PC-3 (cell line): ENCODE results near the gene INVS. TPM values are rescaled to one million over a fixed set of nuclear protein-coding genes. Genes with fewer than 3 reads are reported as not detected.
"Not testable (repeated sequence)": the region's sequence is repeated elsewhere in the genome, so short reads cannot be mapped to it uniquely, and the experiment has no call there.

ENCODE experiments used
- ATAC-seq: fragments of 200-7000 bp; cut with Tn5 transposase; 2 replicates; pipeline ENCODE4 v1.9.1; 2020; ENCODE audit warnings: mild to moderate bottlenecking, moderate library complexity
- BruUV-seq: library from RNA; stranded (reverse); fragments of 400-500 nt; replicated peaks from 2 replicates; lab custom pipeline; 2021; lab: Mats Ljungman, UMichigan
- CTCF ChIA-PET: fragments of 300-600 bp; sonication (Branson Sonifier 250); formaldehyde crosslinking; loops from one replicate; lab custom pipeline; 2022; ENCODE audit warnings: antibody characterized with exemption; lab: Charles Lee
- POLR2A ChIA-PET: fragments of 300-600 bp; sonication (Branson Sonifier 250); formaldehyde crosslinking; loops from one replicate; lab custom pipeline; 2022; ENCODE audit warnings: antibody characterized with exemption; ENCODE audit not compliant: unreplicated experiment; lab: Charles Lee
- DNase-seq: peaks from one replicate; pipeline ENCODE4 v3.0.0-alpha.2; 2015
- H2AFZ ChIP-seq: fragments of 300-600 bp; sonication (generic); 2 replicates; pipeline ENCODE4 v1.6.0; 2016; ENCODE audit warnings: antibody characterized with exemption, low read length
- H3F3A ChIP-seq: fragments of 300-600 bp; sonication (generic); one replicate; pipeline ENCODE4 v1.6.0; 2017; ENCODE audit warnings: antibody characterized with exemption, low read length, control low read depth, mild to moderate bottlenecking; ENCODE audit not compliant: unreplicated experiment
- H3K27ac ChIP-seq: fragments of 300-600 bp; sonication (generic); 2 replicates; pipeline ENCODE4 v1.5.1; 2016; ENCODE audit warnings: mild to moderate bottlenecking, low read length
- H3K27me3 ChIP-seq: fragments of 300-600 bp; sonication (generic); 2 replicates; pipeline ENCODE4 v1.6.1; 2016; ENCODE audit warnings: low read length, mixed read lengths
- H3K36me3 ChIP-seq: fragments of 300-600 bp; sonication (generic); 2 replicates; pipeline ENCODE4 v1.6.1; 2016; ENCODE audit warnings: low read depth, mixed run types, low read length, mixed read lengths
- H3K4me1 ChIP-seq: fragments of 300-600 bp; sonication (generic); 2 replicates; pipeline ENCODE4 v1.5.1; 2016; ENCODE audit warnings: low read length; ENCODE audit not compliant: insufficient read depth
- H3K4me2 ChIP-seq: fragments of 300-600 bp; sonication (generic); 2 replicates; pipeline ENCODE4 v1.6.0; 2016; ENCODE audit warnings: low read length
- H3K4me3 ChIP-seq: fragments of 300-600 bp; sonication (generic); 2 replicates; pipeline ENCODE4 v1.5.1; 2016; ENCODE audit warnings: mild to moderate bottlenecking, low read length, mixed read lengths
- H3K79me2 ChIP-seq: fragments of 300-600 bp; sonication (generic); 2 replicates; pipeline ENCODE4 v1.6.1; 2017; ENCODE audit warnings: low read length, mixed read lengths
- H3K9ac ChIP-seq: fragments of 300-600 bp; sonication (generic); 2 replicates; pipeline ENCODE4 v1.6.0; 2016; ENCODE audit warnings: mild to moderate bottlenecking, low read length
- H3K9me2 ChIP-seq: fragments of 300-600 bp; sonication (generic); replicated peaks from 2 replicates; pipeline ENCODE4 v1.6.1; 2016; ENCODE audit warnings: mixed run types, low read length, mixed read lengths
- H3K9me3 ChIP-seq: fragments of 300-600 bp; sonication (generic); 2 replicates; pipeline ENCODE4 v1.6.1; 2016; ENCODE audit warnings: low read length, mixed read lengths
- H4K20me1 ChIP-seq: fragments of 300-600 bp; sonication (generic); 2 replicates; pipeline ENCODE4 v1.6.1; 2016; ENCODE audit warnings: low read length, mixed read lengths
- CTCF ChIP-seq: fragments of 300-600 bp; sonication (generic); conservative IDR thresholded peaks from 2 replicates; pipeline ENCODE4 v1.5.1; 2017; ENCODE audit warnings: antibody characterized with exemption, low read depth, mild to moderate bottlenecking, low read length
- EZH2 ChIP-seq: fragments of 300-600 bp; sonication (generic); IDR thresholded peaks from one replicate; pipeline ENCODE4 v1.6.1; 2017; ENCODE audit warnings: antibody characterized with exemption, mild to moderate bottlenecking, low read length; ENCODE audit not compliant: unreplicated experiment
- EZH2phosphoT487 ChIP-seq: fragments of 300-600 bp; sonication (generic); IDR thresholded peaks from 2 replicates; pipeline ENCODE4 v1.6.1; 2018; ENCODE audit warnings: mild to moderate bottlenecking, antibody characterized with exemption, low read length, borderline replicate concordance
- intact Hi-C: fragments of 100-400 bp; cut with micrococcal nuclease; formaldehyde crosslinking; loops from 2 replicates; pipeline ENCODE4 v1.9.0; 2023
- total RNA-seq: library from RNA; depleted of rRNA; stranded (reverse); fragments of >200 nt; gene quantifications from 2 replicates; pipeline ENCODE4 v1.2.3, GENCODE V29; 2014

The INVS gene
- total RNA-seq, 1 experiment from 2014 or later = 8.9 TPM

GRCh38 chr9:100092066-100092465 lies 7.0 kb upstream of the INVS start:
- H3K9me3 ChIP-seq = no peaks in the 10 kb centered on the region

GRCh38 chr9:100094411-100094810 lies 4.6 kb upstream of the INVS start:
- ATAC-seq, H3K27me3 ChIP-seq, H3K9me2 ChIP-seq, BruUV-seq, H3K36me3 ChIP-seq, H2AFZ ChIP-seq, POLR2A ChIA-PET, H3K9me3 ChIP-seq, H3K27ac ChIP-seq, H3K9ac ChIP-seq, H3F3A ChIP-seq, H3K4me3 ChIP-seq, CTCF ChIA-PET, DNase-seq, H3K4me2 ChIP-seq: not testable (repeated sequence)
- Histone ChIP-seq H3K4me1 (peaks cover 19% of the 10 kb centered on the region), H4K20me1 (peaks cover 24% of the 10 kb centered on the region), H3K79me2 (peaks cover 85% of the 10 kb centered on the region)
- intact Hi-C loops = loop anchor here (10.0 kb wide), 1 partner anchor 130 kb away; no protein-coding TSS in a partner anchor

More at GRCh38 chr9:100092066-100092465, 7.0 kb upstream of the INVS start:
- Histone ChIP-seq H3K79me2 (peaks cover 90% of the 10 kb centered on the region), H3K27ac (no peak overlapping the region), H3K9me2 (no peaks in the 10 kb centered on the region), H3K9ac (no peak overlapping the region), H3F3A (no peaks in the 10 kb centered on the region), H3K4me1 (peaks cover 23% of the 10 kb centered on the region), H4K20me1 (peaks cover 36% of the 10 kb centered on the region), H2AFZ (no peak overlapping the region), H3K36me3 (no peaks in the 10 kb centered on the region), H3K4me2 (no peak overlapping the region), H3K4me3 (no peak overlapping the region), H3K27me3 (no peaks in the 10 kb centered on the region)
- BruUV-seq = no TSS peak
- POLR2A ChIA-PET = no interaction called here
- TF ChIP-seq EZH2phosphoT487 (no peak), EZH2 (no peak), CTCF (no peak)
- ATAC-seq = no peak
- CTCF ChIA-PET = no interaction called here
- no peak for DNase-seq
- intact Hi-C loops = loop anchor here (10.0 kb wide), 1 partner anchor 133 kb away; no protein-coding TSS in a partner anchor

GRCh38 chr9:100096378-100096916 lies 2.6 kb upstream of the INVS start:
- H3K36me3 ChIP-seq = no peaks in the 10 kb centered on the region
- H3K4me3 ChIP-seq = peak overlapping the region; percentile 99; the same call in 1 of the 2 replicates
- peaks cover 19% of the 10 kb centered on the region for H4K20me1 ChIP-seq
- BruUV-seq = no TSS peak
- H2AFZ ChIP-seq = no peak overlapping the region
- peaks cover 24% of the 10 kb centered on the region for H3K4me1 ChIP-seq
- H3K79me2 ChIP-seq = peaks cover 79% of the 10 kb centered on the region
- intact Hi-C loops = loop anchor here (10.0 kb wide), 1 partner anchor 128 kb away; no protein-coding TSS in a partner anchor
- H3K27me3 ChIP-seq = no peaks in the 10 kb centered on the region
- H3K9me3 ChIP-seq = no peaks in the 10 kb centered on the region
- ATAC-seq = no peak
- no peak for TF ChIP-seq EZH2
- TF ChIP-seq CTCF = no peak
- no peak for TF ChIP-seq EZH2phosphoT487
- no peak overlapping the region for H3K9ac ChIP-seq
- CTCF ChIA-PET = no interaction called here
- no peaks in the 10 kb centered on the region for H3F3A ChIP-seq
- H3K27ac ChIP-seq = no peak overlapping the region
- H3K9me2 ChIP-seq = no peaks in the 10 kb centered on the region
- H3K4me2 ChIP-seq = peak overlapping the region; percentile 96
- no peak for DNase-seq
- POLR2A ChIA-PET = no interaction called here
